ACHN (cell line): ENCODE measurements around the gene MZB1.
"Not testable (repeated sequence)": the region's sequence is repeated elsewhere in the genome, so short reads cannot be mapped to it uniquely, and the experiment has no call there.

ENCODE experiments used
- DNase-seq: peaks from one replicate; pipeline ENCODE4 v3.0.0-alpha.2; 2015
- in situ Hi-C: cut with HindIII; loops from 2 replicates; pipeline ENCODE4 v1.10.0; 2017; ENCODE audit warnings: low sequenced_read_pairs, low pct_ligation_motif_present, low pct_unique_long_range_greater_than_20kb

The MZB1 gene

DNA sequence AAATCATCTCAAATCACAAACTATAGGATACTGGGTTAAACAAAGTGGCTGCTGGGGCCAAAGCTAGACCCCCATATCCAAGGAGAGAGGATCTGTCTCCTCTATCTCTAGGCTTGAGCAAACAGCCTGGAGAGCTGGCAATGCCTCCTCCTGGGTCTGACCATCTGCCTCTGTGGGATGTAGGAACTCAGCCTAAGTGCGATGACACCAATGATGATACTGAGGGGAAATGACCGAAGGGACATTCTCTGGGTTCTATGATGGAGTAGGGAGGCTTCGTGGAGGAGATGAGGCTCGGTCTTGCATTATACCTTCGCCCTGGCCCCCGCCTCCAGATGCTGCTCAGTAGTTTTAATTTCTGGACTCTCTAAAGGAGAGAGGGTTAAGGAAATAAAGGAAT, 23.4 kb upstream of the MZB1 start:
- in situ Hi-C loops, result no loop called here
- no peak for DNase-seq

GRCh38 chr5:139410993-139411828, 21.5 kb upstream of the MZB1 start:
- in situ Hi-C loops, result no loop called here
- DNase-seq, result no peak

- no peak for DNase-seq
- in situ Hi-C loops, result no loop called here
Observed at GRCh38 chr5:139410121-139410992, 20.6 kb upstream of the MZB1 start.

DNA sequence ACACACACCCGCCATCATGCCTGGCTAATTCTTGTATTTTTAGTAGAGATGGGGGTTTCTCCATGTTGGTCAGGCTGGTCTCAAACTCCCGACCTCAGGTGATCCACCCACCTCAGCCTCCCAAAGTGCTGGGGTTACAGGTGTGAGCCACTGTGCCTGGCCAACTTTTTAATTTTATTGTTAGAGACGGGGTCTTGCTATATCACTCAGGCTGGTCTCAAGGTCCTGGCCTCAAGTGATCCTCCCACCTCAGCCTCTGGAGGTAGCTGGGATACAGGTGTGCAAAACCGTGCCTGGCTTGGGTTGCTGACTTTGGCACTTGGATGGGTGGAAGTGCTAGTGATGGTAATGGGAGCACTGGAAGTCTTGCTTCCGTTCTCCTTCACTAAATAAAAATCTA, 19.4 kb upstream of the MZB1 start:
- DNase-seq, in situ Hi-C loops: not testable (repeated sequence)

DNA sequence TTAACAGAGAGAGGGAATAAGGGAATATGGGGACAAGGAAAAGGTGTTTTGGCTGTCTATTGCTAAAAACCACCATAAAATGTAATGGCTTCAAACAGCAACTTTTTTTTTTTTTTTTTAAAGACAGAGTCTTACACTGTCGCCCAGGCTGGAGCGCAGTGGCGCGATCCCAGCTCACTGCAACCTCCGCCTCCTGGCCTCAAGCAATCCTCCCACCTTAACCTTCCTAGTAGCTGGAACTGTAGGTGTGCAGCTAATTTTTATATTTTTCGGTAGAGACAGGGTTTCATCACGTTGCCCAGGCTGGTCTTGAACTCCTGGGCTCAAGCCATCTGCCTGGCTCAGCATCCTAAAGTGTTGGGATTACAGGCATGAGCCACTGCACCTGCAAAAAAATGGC, 18.5 kb upstream of the MZB1 start:
- in situ Hi-C loops, result no loop called here
- DNase-seq, result no peak

- DNase-seq, result no peak
- in situ Hi-C loops, result no loop called here
Observed at GRCh38 chr5:139407517-139407916, 17.8 kb upstream of the MZB1 start.

- DNase-seq, result no peak
- in situ Hi-C loops, result no loop called here
Observed at GRCh38 chr5:139406963-139407362, 17.2 kb upstream of the MZB1 start.

DNA sequence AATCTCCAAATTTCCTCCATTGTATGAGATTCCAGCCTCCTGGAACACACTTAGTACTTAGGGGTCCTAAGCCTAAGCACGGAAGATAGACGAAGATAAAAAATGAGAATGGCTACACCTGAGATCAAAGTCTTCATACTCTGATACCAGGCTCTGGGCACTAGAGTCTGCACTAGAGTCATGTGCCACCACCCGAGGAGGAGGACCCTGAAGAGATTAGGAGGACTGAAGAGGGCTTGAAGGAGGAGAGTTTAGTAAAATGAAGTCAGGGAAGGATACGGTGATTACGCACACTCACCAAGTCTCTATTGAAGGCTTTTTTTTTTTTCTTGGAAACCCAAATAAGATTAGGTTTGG, 14.7 kb upstream of the MZB1 start:
- DNase-seq, result no peak
- in situ Hi-C loops, result no loop called here

GRCh38 chr5:139403787-139404483, 14.2 kb upstream of the MZB1 start, which contains the start of gene SPATA24:
TSS of gene SPATA24 (minus strand) at chr5:139404089. CDS start at chr5:139404060, 29 bp downstream.
- in situ Hi-C loops, result no loop called here

GRCh38 chr5:139403418-139403786, 13.7 kb upstream of the MZB1 start:
- DNase-seq, result no peak
- in situ Hi-C loops, result no loop called here

More at GRCh38 chr5:139403787-139404483, 14.2 kb upstream of the MZB1 start, which contains the start of gene SPATA24:
- DNase-seq, result peak; percentile 93

DNA sequence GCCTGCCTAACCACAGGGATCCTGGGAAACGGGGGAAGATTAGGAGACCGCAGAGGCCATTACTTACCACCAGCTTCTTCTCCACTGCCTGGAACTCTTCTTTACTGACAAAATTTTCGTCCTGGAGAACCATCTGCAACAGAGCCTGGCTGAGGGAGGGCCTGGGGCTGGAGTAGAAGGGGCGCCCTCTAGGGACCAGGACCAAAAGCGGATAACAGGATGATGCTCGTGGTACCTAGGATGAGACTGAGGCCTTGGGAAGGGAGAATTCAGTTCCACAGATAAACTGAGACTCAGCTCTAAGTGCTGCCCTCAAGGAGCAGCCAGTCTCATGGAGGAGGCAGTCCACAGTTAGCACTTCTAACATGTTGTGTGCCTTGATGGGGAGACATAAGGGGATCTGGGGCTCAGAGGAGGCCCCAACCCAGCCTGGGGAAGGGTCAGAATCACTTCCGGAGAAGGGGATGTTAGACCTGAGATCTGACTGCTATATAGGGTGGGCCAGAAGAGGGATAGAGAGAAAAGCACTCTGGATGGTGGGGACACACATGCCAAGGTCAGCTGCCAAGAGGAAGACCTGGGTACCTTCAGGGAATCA, 12.9 kb upstream of the MZB1 start:
- in situ Hi-C loops, result no loop called here
- DNase-seq, result peak; percentile 23

- in situ Hi-C loops, result no loop called here
- DNase-seq, result no peak
Observed at GRCh38 chr5:139401546-139401945, 11.8 kb upstream of the MZB1 start.

DNA sequence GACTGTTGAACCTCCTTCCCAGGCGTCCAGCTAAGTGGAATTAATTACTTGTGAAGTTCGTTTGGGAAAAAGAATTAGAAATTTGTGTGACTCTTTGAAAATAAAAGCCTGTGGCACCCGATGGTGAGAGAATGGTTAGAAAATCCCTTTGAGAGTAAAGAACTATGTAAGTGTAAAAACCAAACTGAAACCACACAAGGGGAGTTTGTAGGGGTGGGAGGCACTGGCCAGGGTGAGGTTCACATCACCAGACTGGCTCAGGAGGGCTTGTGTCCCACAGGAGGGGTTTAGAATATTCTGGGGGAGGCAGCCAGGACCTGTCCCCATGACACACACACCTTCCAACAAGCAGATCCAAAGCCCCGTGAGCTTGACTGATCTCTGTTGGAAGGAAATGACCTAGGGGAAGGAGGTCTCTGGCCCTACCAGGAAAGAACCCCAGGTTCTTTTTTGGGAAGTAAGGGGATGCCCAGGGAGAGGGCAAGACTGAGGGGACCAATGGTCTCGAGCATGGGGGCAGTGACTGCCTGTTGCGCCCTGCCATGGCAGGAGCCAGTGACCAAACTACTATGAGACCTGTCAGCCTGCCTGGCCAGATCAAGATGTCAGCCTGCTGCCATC, 9.9 kb upstream of the MZB1 start:
- in situ Hi-C loops, result no loop called here
- no peak for DNase-seq

- no peak for DNase-seq
- in situ Hi-C loops, result no loop called here
Observed at GRCh38 chr5:139397921-139398320, 8.2 kb upstream of the MZB1 start.

DNA sequence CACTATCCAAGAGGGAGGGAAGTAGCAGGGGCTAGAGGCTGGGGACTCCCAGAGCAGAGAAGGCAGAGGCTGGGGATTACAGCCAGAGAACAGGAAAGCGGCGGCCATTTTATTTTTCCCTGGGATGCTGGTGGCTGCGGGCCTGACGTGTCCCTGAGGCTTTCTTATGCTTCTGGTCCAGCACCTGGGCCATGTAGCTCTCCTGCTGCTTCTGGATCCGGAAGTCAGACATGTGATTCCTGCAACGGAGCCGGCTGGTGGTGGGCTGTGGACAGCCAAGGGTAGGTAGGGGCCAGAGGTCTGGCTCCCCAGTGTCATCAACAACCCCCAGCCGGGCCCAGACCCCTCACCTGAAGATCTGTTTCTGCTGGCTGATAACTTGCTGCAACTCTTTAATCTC, 7.0 kb upstream of the MZB1 start:
- in situ Hi-C loops, result no loop called here
- DNase-seq, result no peak

- in situ Hi-C loops, result no loop called here
- no peak for DNase-seq
Observed at GRCh38 chr5:139395844-139396640, 6.3 kb upstream of the MZB1 start.

GRCh38 chr5:139394654-139395566, 5.2 kb upstream of the MZB1 start, which contains the start of gene PROB1:
TSS of gene PROB1 (minus strand) at chr5:139395104. CDS start at chr5:139395081, 23 bp downstream.
- no peak for DNase-seq
- in situ Hi-C loops, result no loop called here
